T follicular helper cell (primary cell): ENCODE data around the gene BPIFB1.
A peak's percentile ranks its signal among the peaks of the same experiment; 100 is the strongest.

Experiments used
- DNase-seq: peaks from one replicate; pipeline ENCODE4 v3.0.0-alpha.2; 2020; ENCODE audit warnings: low read depth

BPIFB1 gene

GRCh38 chr20:33273117-33273851 lies 9.7 kb upstream of the BPIFB1 start:
- no peak for DNase-seq

DNA sequence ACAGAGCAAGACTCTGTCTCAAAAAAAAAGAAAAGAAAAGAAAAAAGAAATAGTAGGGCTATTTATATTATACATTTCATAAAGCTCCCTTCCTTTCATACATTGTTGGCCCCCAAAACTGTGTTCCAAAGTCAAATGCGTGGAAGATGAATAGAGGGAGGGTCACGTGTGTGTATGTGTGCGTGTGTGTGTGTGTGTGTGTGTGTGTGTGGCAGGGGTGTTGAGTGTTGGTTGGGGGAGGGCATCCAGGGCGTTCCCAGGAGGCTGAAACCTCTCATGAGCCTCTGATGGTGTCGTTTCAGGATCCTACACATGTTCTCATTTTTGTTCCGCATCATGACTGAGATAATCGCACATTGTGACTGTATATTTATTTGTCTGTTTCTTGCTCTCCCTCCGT lies 7.8 kb upstream of the BPIFB1 start:
- no peak for DNase-seq

GRCh38 chr20:33275871-33276270 lies 7.1 kb upstream of the BPIFB1 start:
- no peak for DNase-seq

DNA sequence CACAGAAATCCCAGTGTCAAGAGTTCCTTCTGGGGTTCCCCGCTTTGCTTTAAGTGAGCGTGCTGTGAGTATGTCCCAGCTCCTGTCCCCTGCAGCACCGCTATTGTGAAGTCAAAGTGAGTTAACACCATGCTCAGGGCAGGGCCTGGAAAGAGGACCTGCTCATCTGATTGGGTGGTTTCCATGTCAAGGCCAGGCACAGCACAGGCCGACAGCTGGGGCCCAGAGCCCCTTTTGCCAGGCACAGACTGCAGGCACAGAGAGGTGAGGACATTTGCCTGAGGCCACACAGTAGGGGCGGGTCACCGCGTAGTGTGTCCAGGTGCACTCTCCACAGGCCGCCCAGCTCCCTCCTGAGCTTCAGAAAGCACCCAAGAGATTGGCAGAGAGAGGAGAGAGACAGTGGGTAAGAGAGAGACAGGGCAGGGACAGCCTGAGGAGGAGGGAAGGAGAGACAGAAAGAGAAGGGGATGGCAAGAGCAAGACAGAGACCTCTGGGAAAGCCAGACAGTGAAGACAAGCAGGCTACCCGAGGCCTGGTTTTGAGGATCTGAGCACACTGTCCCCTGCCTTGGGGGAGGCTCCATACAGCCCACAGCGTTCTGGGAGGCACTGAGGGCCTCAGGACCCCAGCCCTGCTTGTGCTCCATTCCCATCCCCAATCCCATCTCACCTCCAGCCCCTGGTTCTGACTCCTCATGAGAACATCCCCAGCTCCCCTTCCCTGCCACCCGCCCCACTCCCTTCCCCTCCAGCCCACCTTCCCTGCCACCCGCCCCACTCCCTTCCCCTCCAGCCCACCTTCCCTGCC lies 6.5 kb upstream of the BPIFB1 start:
- no peak for DNase-seq

DNA sequence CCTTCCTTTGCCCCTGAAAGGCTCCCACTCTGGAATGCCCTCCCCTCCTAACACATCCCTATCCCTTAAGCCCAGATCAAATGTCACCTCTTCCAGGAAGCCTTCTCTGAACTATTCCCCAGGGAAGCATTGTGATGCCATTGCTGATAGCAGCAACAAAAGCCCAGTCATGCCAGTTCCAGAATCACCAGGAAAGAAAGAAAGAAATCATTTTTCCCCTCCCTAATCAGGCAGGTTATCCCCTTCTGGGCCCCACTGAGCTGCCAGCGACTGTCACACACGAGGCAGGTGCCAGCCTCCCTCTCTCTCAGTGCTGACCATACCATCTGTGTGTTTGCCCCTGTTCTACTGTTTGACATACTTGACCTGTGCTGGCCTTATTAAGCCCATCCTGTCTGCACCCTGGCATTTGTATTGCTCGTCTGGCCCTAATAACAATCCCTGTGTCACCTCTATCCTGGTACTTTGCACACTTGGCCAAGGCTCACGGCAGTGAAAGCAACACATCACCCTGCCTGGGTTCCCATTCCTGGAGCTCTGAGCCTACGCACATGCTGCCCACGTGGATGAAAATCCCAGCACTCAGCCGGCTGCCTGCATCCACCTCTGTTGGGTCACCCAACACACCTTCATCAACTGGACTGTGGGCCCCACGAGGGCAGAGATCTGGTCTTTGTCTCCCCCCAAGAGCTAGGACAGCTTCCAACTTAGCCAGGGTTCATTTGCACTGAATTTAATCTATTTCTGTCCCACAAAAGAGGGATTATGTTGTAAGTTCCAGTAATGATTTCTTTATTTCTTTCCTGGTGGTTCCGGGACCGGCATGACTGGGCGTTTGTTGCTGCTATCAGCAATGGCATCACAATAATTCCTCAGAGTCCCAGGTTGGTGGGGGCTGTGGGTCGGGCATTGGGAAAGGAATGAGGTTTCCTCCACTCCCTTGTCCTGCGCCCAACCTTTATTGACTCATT lies 5.3 kb upstream of the BPIFB1 start:
- no peak for DNase-seq

DNA sequence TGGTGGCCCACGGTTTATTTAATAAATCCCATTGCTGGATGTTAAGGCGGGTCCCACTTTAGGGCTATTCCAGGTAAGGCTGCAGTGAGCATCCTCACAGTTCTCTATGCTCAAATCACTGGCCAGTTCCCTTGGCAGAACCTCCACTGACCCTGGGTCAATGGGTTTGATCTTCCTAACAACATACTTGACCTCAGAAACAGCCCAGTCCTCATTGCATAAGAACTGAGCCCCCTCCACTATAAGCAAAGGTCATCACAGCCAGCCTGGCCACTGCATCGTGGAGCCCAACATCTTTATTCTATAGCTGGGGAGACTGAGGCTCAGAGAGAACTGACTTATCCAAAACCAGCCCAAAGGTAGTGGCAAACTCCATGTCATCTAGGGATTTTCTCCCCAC lies 4.3 kb upstream of the BPIFB1 start:
- DNase-seq: no peak

DNA sequence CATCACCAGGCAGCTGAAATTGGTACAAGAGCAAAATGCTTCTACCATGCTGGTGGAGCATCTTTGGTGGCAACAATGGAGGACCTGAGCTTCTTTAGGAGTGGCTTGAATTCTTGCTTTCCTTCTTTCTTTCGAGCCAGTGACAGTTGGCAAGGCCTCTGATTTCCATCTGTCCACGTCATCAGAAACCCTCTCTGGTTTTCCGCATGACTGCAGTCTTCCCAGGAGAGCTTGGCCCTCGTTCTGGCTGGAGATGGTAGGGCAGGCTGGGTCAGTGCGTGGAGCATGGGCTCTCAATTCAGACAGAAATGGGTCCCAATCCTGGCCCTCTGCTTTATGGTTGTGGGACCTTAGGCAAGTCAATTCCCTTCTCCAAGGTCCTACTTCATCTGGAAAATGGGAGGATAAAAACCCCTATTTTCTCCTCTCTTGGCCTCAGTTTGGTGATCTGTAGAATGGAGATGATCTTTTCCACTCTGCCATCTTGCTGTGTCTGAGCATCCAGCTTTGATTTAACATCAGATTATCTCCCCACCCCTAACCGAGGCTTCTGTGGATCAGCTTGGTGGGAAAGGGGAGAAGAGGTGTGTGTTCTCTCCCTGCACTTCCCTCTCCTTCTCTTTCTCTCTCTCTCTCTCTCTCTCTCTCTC lies 3.6 kb upstream of the BPIFB1 start:
- no peak for DNase-seq

GRCh38 chr20:33280000-33280680 lies 2.9 kb upstream of the BPIFB1 start:
- DNase-seq: no peak

- DNase-seq: no peak
These were observed 2.2 kb upstream of the BPIFB1 start for GRCh38 chr20:33280775-33281174.

GRCh38 chr20:33281550-33282146 lies 1.4 kb upstream of the BPIFB1 start:
- no peak for DNase-seq

GRCh38 chr20:33282196-33282934 lies 649 bp upstream of the BPIFB1 start:
- DNase-seq: no peak

DNA sequence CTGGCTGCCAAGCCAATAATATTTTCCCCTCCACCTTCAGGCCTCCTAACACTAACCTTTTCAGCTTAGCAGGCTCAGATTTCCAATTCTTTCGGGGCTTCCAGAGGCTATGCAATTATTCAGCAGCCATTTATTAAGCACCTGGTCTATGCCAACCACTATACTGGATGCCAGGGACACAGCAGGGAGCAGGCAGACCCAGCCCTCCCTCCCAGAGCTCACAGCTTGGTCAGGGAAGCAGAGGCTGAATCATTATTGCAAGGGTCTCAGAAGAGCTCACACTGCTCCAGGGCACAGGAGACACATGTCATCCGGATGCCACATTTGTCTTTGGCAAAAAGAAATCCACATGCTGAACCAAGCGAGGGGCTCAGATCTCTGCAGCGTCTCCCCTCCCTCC lies 1.3 kb downstream of the BPIFB1 start:
- no peak for DNase-seq

DNA sequence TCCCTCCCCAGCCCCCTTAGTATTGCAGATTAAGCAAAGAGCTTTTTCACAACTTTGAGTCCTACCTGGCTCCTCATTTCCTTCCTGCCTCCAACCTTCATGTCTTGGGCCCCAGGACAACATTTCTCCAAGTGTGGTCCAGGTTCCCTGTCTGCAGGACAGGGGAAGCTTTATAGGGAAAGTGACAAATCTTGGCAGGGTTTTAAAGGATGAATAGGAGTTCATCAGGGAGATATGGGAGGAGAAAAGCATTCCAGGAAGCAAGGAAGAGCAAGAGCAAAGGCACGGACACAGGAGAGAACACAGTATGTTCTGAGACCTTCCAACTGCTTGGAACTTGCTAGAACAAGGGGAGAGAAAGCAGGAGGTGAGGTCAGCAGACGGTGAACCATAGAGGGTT lies 1.9 kb downstream of the BPIFB1 start:
- DNase-seq: no peak

DNA sequence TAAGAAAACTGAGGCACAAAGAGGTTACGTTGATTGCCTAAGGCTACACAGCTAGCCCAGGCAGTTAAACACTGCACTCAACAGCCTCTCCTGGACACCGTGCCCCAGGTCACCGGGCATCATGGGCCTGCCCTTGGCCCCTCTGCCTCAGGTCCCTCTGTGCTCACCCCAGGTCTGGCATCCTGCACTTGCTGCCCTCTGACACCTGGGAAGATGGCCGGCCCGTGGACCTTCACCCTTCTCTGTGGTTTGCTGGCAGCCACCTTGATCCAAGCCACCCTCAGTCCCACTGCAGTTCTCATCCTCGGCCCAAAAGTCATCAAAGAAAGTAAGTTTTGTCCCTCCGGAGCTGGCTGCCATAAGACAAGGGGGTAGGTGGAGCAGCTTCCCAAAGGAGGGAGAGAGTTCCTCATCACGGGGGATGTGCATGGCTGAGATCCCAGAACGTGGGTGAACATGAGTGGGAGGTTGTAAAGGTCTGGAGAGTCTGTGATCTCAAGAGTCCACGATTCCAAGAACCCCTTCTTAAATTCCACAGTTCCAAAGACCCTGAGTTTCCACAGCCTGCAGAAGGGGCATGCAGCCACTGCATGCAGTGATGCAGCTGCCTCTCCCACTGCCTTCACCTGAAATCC lies 3.0 kb downstream of the BPIFB1 start:
- no peak for DNase-seq

DNA sequence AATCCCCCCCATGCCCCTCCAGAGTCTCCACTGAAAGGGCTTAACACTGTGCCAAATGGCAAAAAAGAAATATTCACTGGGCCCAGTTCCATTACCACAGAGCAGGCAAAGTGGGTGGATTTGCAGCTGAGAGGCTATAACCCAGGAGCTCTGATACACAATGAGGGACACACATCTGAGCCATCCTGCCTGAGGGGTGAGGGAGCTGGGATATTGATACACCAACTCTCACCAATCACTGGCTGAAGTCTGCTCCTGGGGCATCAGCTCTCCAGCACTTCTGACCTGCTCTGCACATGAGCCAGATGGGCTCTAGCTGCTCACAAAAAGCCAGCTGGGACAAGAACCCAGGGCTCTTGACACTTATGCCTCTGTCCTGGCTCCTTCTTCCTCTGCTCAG lies 4.9 kb downstream of the BPIFB1 start:
- no peak for DNase-seq

DNA sequence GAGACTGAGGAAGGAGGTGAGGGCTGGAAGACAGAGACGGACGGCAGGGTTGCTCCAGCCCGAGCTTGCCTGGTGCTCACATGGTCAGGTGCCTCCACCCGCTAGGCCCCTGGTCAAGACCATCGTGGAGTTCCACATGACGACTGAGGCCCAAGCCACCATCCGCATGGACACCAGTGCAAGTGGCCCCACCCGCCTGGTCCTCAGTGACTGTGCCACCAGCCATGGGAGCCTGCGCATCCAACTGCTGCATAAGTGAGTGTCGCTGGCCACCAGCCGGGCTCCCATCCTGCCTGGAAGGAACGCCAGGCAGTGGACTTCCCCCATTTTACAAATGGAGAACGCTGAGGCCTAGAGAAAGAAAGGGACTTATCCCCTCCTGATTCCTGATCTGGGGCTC lies 7.8 kb downstream of the BPIFB1 start:
- DNase-seq: no peak

- no peak for DNase-seq
These were observed 8.4 kb downstream of the BPIFB1 start for GRCh38 chr20:33291416-33291815.

DNA sequence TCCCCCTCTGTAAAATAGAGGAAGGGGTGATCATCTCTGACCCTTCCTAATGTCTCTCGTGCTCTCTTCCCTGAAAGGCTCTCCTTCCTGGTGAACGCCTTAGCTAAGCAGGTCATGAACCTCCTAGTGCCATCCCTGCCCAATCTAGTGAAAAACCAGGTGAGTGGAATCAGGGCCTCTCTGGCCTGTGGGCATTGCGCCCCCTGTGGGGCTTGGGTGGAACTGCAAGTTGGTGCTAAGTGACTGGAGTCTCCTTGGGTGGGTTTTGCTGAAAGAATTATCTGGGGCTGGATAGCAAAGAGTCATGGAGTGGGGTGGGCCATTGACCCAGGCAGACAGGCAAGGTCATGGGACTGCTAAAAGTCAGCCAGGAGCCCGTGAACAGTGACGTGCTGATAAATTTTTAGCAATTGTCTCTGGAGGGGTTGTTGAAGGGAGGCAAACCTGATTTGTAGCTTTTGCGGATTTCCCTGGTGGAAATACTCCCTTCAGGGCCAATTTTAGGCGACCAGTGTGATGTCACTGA lies 8.9 kb downstream of the BPIFB1 start:
- DNase-seq: peak; percentile 49

- DNase-seq: no peak
These were observed 13.2 kb downstream of the BPIFB1 start for GRCh38 chr20:33296206-33296605.
